SKM-1 (cell line): ENCODE measurements around the gene SBSN.
"Not testable (repeated sequence)": the region's sequence is repeated elsewhere in the genome, so short reads cannot be mapped to it uniquely, and the experiment has no call there.

ENCODE experiments used
- DNase-seq: peaks from one replicate; lab custom pipeline; 2025; ENCODE audit not compliant: unreplicated experiment; lab: John Stamatoyannopoulos, UW

The SBSN gene

GRCh38 chr19:35474594-35474993, 53.5 kb downstream of the SBSN start:
- not testable (repeated sequence) for DNase-seq

- DNase-seq: no peak
Observed at GRCh38 chr19:35474104-35474503, 54.0 kb downstream of the SBSN start.
